ENCODE data around the gene CENPT. TPM values are rescaled to one million over a fixed set of nuclear protein-coding genes. Genes with fewer than 3 reads are reported as not detected.

CENPT gene
- total and polyA plus RNA-seq, 2 of the 8 experiments (the other 6 are each of a cell fraction or from before 2014, with no cell fraction given): 42.4 to 53.4 TPM

DNA sequence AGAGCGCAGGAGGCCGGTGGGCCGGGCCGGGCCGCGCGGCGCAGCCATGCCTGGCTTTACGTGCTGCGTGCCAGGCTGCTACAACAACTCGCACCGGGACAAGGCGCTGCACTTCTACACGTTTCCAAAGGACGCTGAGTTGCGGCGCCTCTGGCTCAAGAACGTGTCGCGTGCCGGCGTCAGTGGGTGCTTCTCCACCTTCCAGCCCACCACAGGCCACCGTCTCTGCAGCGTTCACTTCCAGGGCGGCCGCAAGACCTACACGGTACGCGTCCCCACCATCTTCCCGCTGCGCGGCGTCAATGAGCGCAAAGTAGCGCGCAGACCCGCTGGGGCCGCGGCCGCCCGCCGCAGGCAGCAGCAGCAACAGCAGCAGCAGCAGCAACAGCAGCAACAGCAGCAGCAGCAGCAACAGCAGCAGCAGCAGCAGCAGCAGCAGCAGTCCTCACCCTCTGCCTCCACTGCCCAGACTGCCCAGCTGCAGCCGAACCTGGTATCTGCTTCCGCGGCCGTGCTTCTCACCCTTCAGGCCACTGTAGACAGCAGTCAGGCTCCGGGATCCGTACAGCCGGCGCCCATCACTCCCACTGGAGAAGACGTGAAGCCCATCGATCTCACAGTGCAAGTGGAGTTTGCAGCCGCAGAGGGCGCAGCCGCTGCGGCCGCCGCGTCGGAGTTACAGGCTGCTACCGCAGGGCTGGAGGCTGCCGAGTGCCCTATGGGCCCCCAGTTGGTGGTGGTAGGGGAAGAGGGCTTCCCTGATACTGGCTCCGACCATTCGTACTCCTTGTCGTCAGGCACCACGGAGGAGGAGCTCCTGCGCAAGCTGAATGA, 4.8 kb downstream of the CENPT start:
- peak overlapping the region; percentile 97; the same call in 1 of the 2 replicates for H3K27ac ChIP-seq (ENCODE audit: low read depth, low read length)
- no peak overlapping the region for H2AK5ac ChIP-seq (ENCODE audit: low read depth, low read length)
- peak overlapping the region; percentile 98 for H4K8ac ChIP-seq (ENCODE audit: extremely low read depth, insufficient read depth, low read length)
- peaks cover 8 to 32% (median 17%) of the 10 kb centered on the region in 4 experiments for H3K4me1 ChIP-seq (replicated peaks in 1 of 4; ENCODE audit: control insufficient read depth in 3 of 4, insufficient read depth in 4 of 4, low read length in 3 of 4)
- peaks cover 3 to 33% of the 10 kb centered on the region in 2 experiments for H3K79me2 ChIP-seq (ENCODE audit: control insufficient read depth in 1 of 2, insufficient read depth in 2 of 2, low read length in 2 of 2)
- H3K23ac ChIP-seq (ENCODE audit: insufficient read length): no peak overlapping the region
- H3K18ac ChIP-seq (ENCODE audit: extremely low read depth, low read length): peak overlapping the region; percentile 94
- H3K4me2 ChIP-seq (ENCODE audit: insufficient read depth in 1 of 2, low read depth in 2 of 2, low read length in 2 of 2): peak overlapping the region; percentile 91 to 94
- H2BK5ac ChIP-seq (ENCODE audit: low read depth, low read length): peak overlapping the region; percentile 94
- peaks cover 10% of the 10 kb centered on the region for H3K79me1 ChIP-seq (ENCODE audit: low read depth, low read length)
- no peaks in the 10 kb centered on the region for H3K36me3 ChIP-seq (ENCODE audit: control insufficient read depth in 2 of 4, insufficient read depth in 4 of 4, low read length in 3 of 4)
- H3K56ac ChIP-seq (replicated peaks; ENCODE audit: insufficient read length, low read depth, low read length): peak overlapping the region; percentile 78
- H2BK12ac ChIP-seq (ENCODE audit: low read depth, low read length): peak overlapping the region; percentile 87; the same call in 1 of the 2 replicates
- no peak overlapping the region for H2BK20ac ChIP-seq (ENCODE audit: low read length)
- no peak overlapping the region for H2BK120ac ChIP-seq (replicated peaks; ENCODE audit: low read depth, low read length)
- H3K9ac ChIP-seq (replicated peaks in 1 of 4; ENCODE audit: extremely low read depth in 1 of 4, low read depth in 3 of 4, low read length in 3 of 4): peak overlapping the region; percentile 35 to 89 (median 80)
- H3K4me3 ChIP-seq (ENCODE audit: extremely low read depth in 1 of 4, insufficient read depth in 2 of 4, low read depth in 3 of 4, low read length in 4 of 4): peak overlapping the region; percentile 84 to 97 (median 95)
- WGBS, 2 experiments (ENCODE audit: extremely low coverage in 1 of 2, insufficient coverage in 1 of 2, insufficient read length in 1 of 2, insufficient replicate concordance in 2 of 2, low coverage in 1 of 2, low lambda C conversion rate in 2 of 2, missing lambda C conversion rate in 1 of 2): 3% methylated on average over 66 of the region's 67 CpGs; no CpG with 5 or more reads in 1 of the 2 experiments
- peaks cover 14 to 17% of the 10 kb centered on the region in 2 experiments for H4K20me1 ChIP-seq (replicated peaks in 1 of 2; ENCODE audit: control insufficient read depth in 1 of 2, insufficient read depth in 2 of 2, low read length in 2 of 2)
- H3K9me3 ChIP-seq (ENCODE audit: insufficient read depth in 2 of 2, low read depth in 1 of 2, low read length in 1 of 2): no peaks in the 10 kb centered on the region
- peak overlapping the region; percentile 89 for H4K5ac ChIP-seq (ENCODE audit: insufficient read length, low read depth, low read length)
- CTCF ChIA-PET (ENCODE audit: partially characterized antibody): interaction anchor here (0.5 to 10.2 kb wide), 16 partner anchors 9 to 176 kb away, joined by 3 to 123 read pairs (median 4); partner anchors contain the start of genes C16orf86 and ENKD1
- H4K91ac ChIP-seq (replicated peaks; ENCODE audit: insufficient read length, low read length): peak overlapping the region; percentile 75
- H2AFZ ChIP-seq (ENCODE audit: low read length): peak overlapping the region; percentile 86; the same call in 1 of the 2 replicates
- FAIRE-seq (no peak), DNase-seq (ENCODE audit: low read depth in 1 of 2, low spot score in 2 of 2) (peak in 1 of 2 experiments; percentile 73)
- POLR2A ChIA-PET (ENCODE audit: partially characterized antibody): interaction anchor here (0.7 to 11.7 kb wide), 8 partner anchors 9 to 123 kb away, joined by 3 to 100 read pairs (median 3); partner anchors contain the start of gene GFOD2
- peak overlapping the region; percentile 97; the same call in 1 of the 2 replicates for H2BK15ac ChIP-seq (ENCODE audit: low read length)
- no peak overlapping the region for H3K4ac ChIP-seq (replicated peaks; ENCODE audit: insufficient read length, low read depth, low read length)
- no peak overlapping the region for H3K14ac ChIP-seq (ENCODE audit: insufficient read length)
- H3K23me2 ChIP-seq (ENCODE audit: low read depth, low read length): peaks cover 18% of the 10 kb centered on the region
- no peaks in the 10 kb centered on the region for H3K27me3 ChIP-seq (replicated peaks in 1 of 4; ENCODE audit: control insufficient read depth in 3 of 4, extremely low read depth in 1 of 4, insufficient read depth in 3 of 4, low read length in 3 of 4)
- no peak for TF ChIP-seq JUN (IDR thresholded peaks at IDR 0.05; ENCODE audit: low read depth, low read length)
- TF ChIP-seq POLR2A (IDR thresholded peaks at IDR 0.05; ENCODE audit: control extremely low read depth in 1 of 2, low read depth in 2 of 2, low read length in 2 of 2): no peak
- no peak for TF ChIP-seq ZNF274 (IDR thresholded peaks at IDR 0.05; ENCODE audit: borderline replicate concordance, extremely low read depth, low read length)
- TF ChIP-seq KDM4A (IDR thresholded peaks at IDR 0.05; ENCODE audit: low read depth, low read length, severe bottlenecking): peak; percentile 1
- no peak for TF ChIP-seq HDAC6 (IDR thresholded peaks at IDR 0.05; ENCODE audit: low read depth, low read length)
- no peak for TF ChIP-seq KDM5A (IDR thresholded peaks at IDR 0.05; ENCODE audit: low read length)
- TF ChIP-seq EGR1 (IDR thresholded peaks at IDR 0.05; ENCODE audit: borderline replicate concordance, low read depth, low read length): no peak
- no peak for TF ChIP-seq SUZ12 (IDR thresholded peaks at IDR 0.05; ENCODE audit: low read length)
- TF ChIP-seq SP1 (IDR thresholded peaks at IDR 0.05; ENCODE audit: low read depth, low read length): no peak
